Karpas-422 (cell line): Measurements from ENCODE around the gene G3BP1. TPM values are rescaled to one million over a fixed set of nuclear protein-coding genes. Genes with fewer than 3 reads are reported as not detected.

Experiments used
- DNase-seq: peaks from one replicate; pipeline ENCODE4 v3.0.0-alpha.2; 2015
- H2AFZ ChIP-seq: fragments of 200-600 bp; sonication (generic); 2 replicates; pipeline ENCODE4 v1.6.1; 2014; ENCODE audit warnings: antibody characterized with exemption, low read length, mixed read lengths
- H3K27ac ChIP-seq: fragments of 200-600 bp; sonication (generic); 2 replicates; pipeline ENCODE4 v1.5.1; 2014; ENCODE audit warnings: mild to moderate bottlenecking, low read length, moderate library complexity
- H3K27me3 ChIP-seq: fragments of 200-600 bp; sonication (generic); 2 replicates; pipeline ENCODE4 v1.6.1; 2014; ENCODE audit warnings: low read length, mixed read lengths
- H3K36me3 ChIP-seq: fragments of 200-600 bp; sonication (generic); 2 replicates; pipeline ENCODE4 v1.6.1; 2014; ENCODE audit warnings: low read length, mixed read lengths; ENCODE audit not compliant: insufficient read depth
- H3K4me1 ChIP-seq: fragments of 200-600 bp; sonication (generic); 2 replicates; pipeline ENCODE4 v1.6.1; 2014; ENCODE audit warnings: mild to moderate bottlenecking, low read length, mixed read lengths
- H3K4me2 ChIP-seq: fragments of 200-600 bp; sonication (generic); 2 replicates; pipeline ENCODE4 v1.6.1; 2014; ENCODE audit warnings: low read length, low read depth, mild to moderate bottlenecking; ENCODE audit not compliant: poor library complexity, severe bottlenecking
- H3K4me3 ChIP-seq: fragments of 200-600 bp; sonication (generic); 2 replicates; pipeline ENCODE4 v1.5.1; 2014; ENCODE audit warnings: mild to moderate bottlenecking, antibody characterized with exemption, low read length, mixed read lengths
- H3K79me2 ChIP-seq: fragments of 200-600 bp; sonication (generic); 2 replicates; pipeline ENCODE4 v1.6.1; 2014; ENCODE audit warnings: mild to moderate bottlenecking, low read length, mixed read lengths
- H3K9ac ChIP-seq: fragments of 200-600 bp; sonication (generic); 2 replicates; pipeline ENCODE4 v1.6.0; 2014; ENCODE audit warnings: low read length
- H3K9me2 ChIP-seq: fragments of 200-600 bp; sonication (generic), shearing (Covaris generic); replicated peaks from 2 replicates; pipeline ENCODE4 v1.6.0; 2014; ENCODE audit warnings: mild to moderate bottlenecking, low read length, moderate library complexity; ENCODE audit not compliant: insufficient read depth
- H3K9me3 ChIP-seq: fragments of 300-700, 200-600 bp; sonication (generic); 2 replicates; pipeline ENCODE4 v1.6.1; 2014; ENCODE audit warnings: low read length, mixed read lengths
- H4K20me1 ChIP-seq: fragments of 200-600 bp; sonication (generic); 2 replicates; pipeline ENCODE4 v1.6.1; 2014; ENCODE audit warnings: mild to moderate bottlenecking, antibody characterized with exemption, low read length, low read depth; ENCODE audit not compliant: insufficient read depth
- total RNA-seq: library from RNA; depleted of rRNA; stranded (reverse); fragments of >200 nt; shearing (Covaris generic); gene quantifications from 2 replicates; pipeline ENCODE4 v1.2.3, GENCODE V29; 2014; ENCODE audit warnings: low replicate concordance

The G3BP1 gene
- total RNA-seq, 1 experiment from 2014 or later, result 186 TPM

DNA sequence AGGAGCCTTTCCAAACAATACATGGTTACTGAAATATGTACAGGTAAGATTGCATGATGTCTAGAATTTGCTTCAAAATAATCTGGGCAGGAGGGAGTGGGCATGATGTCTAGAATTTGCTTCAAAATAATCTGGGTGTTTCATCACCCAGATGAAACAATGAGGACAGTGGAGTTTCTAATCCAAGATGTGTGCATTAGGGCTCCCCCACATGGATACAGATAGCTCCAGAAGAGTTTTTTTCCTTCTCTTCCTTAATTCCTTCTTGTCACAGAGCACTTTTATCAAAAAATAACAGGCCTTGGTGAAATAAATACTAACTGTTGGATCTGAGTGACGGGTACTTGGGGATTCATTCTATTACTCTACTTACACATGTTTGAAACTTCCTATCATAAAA, 28.2 kb upstream of the G3BP1 start:
- Histone ChIP-seq H3K4me2 (no peak overlapping the region), H2AFZ (no peak overlapping the region), H3K9me2 (no peaks in the 10 kb centered on the region), H3K4me3 (no peak overlapping the region), H3K27ac (0 out of 2 replicates have a peak overlapping the region, but pooled peaks have one; percentile 5), H4K20me1 (no peaks in the 10 kb centered on the region), H3K27me3 (no peaks in the 10 kb centered on the region), H3K4me1 (peaks cover 19% of the 10 kb centered on the region), H3K36me3 (peaks cover 14% of the 10 kb centered on the region; the same call in 1 of the 2 replicates), H3K9me3 (no peaks in the 10 kb centered on the region), H3K79me2 (peaks cover 12% of the 10 kb centered on the region), H3K9ac (no peak overlapping the region)
- DNase-seq, result no peak

DNA sequence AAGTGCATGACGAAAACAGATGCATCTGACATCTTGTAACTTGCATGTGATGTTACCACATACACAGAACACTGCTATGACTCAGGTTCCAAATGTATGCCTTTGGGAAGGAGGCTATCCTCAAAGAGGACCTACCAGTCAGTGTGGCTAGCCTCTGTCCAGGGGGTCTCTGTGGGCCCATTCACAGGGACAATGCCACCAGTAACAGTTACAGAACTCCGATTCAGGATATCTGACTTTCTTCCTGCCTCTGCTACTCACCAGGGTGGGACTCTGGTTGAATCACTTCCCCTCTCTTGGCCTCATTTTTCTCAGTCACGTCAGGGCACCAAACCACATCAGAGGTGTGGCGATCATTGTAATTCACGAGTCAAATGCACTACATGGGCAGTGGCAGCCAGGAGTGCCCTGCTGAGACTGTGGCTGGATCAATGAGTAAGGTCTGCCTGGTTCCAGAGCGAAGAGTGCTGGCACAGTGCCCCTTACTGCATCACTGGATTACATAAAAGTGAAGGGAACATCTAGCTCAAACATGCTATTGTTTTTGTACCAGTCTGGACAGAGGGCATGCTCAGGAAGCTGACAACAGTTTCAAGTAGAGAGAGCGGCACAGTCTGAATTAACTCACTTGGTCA, 26.6 kb upstream of the G3BP1 start:
- H3K9me3 ChIP-seq, result no peaks in the 10 kb centered on the region
- no peaks in the 10 kb centered on the region for H4K20me1 ChIP-seq
- H3K9me2 ChIP-seq, result no peaks in the 10 kb centered on the region
- H3K27ac ChIP-seq, result no peak overlapping the region
- H3K4me1 ChIP-seq, result peaks cover 19% of the 10 kb centered on the region
- no peak overlapping the region for H3K4me2 ChIP-seq
- no peak for DNase-seq
- H3K79me2 ChIP-seq, result peaks cover 23% of the 10 kb centered on the region
- H3K27me3 ChIP-seq, result no peaks in the 10 kb centered on the region
- H3K4me3 ChIP-seq, result no peak overlapping the region
- no peak overlapping the region for H3K9ac ChIP-seq
- H3K36me3 ChIP-seq, result peaks cover 14% of the 10 kb centered on the region; the same call in 1 of the 2 replicates
- no peak overlapping the region for H2AFZ ChIP-seq

- Histone ChIP-seq H3K4me1 (peaks cover under 1% of the 10 kb centered on the region), H3K4me2 (no peak overlapping the region), H3K9me3 (no peaks in the 10 kb centered on the region), H3K9me2 (no peaks in the 10 kb centered on the region), H3K27me3 (no peaks in the 10 kb centered on the region), H3K79me2 (peaks cover 62% of the 10 kb centered on the region), H3K27ac (no peak overlapping the region), H2AFZ (no peak overlapping the region), H3K36me3 (peaks cover 8% of the 10 kb centered on the region; the same call in 1 of the 2 replicates), H3K9ac (no peak overlapping the region), H3K4me3 (no peak overlapping the region), H4K20me1 (no peaks in the 10 kb centered on the region)
- no peak for DNase-seq
Observed at GRCh38 chr5:151750121-151750520, 21.6 kb upstream of the G3BP1 start.

DNA sequence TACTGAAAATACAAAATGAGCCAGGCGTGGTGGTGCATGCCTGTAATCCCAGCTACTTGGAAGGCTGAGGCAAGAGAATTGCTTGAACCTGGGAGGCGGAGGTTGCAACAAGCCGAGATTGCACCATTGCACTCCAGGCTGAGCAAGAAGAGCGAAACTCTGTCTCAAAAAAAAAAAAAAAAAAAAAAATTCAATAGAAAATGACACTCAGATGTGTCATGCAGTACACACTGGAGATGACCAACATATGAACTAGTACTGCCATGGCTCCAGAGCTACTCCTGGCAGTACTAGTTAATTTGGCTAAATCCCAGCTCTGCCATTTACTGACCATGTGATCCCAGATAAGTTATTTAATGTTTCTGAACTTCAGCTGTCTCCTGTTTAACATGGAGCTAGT, 20.7 kb upstream of the G3BP1 start:
- no peaks in the 10 kb centered on the region for H3K9me3 ChIP-seq
- no peak overlapping the region for H3K27ac ChIP-seq
- H3K9me2 ChIP-seq, result no peaks in the 10 kb centered on the region
- H3K27me3 ChIP-seq, result no peaks in the 10 kb centered on the region
- H3K4me3 ChIP-seq, result no peak overlapping the region
- peaks cover 7% of the 10 kb centered on the region; the same call in 1 of the 2 replicates for H3K36me3 ChIP-seq
- H2AFZ ChIP-seq, result no peak overlapping the region
- H3K9ac ChIP-seq, result no peak overlapping the region
- peaks cover under 1% of the 10 kb centered on the region for H3K4me1 ChIP-seq
- DNase-seq, result no peak
- no peak overlapping the region for H3K4me2 ChIP-seq
- no peaks in the 10 kb centered on the region for H4K20me1 ChIP-seq
- H3K79me2 ChIP-seq, result peaks cover 71% of the 10 kb centered on the region

GRCh38 chr5:151751593-151751992, 20.2 kb upstream of the G3BP1 start:
- Histone ChIP-seq H4K20me1 (no peaks in the 10 kb centered on the region), H3K4me3 (no peak overlapping the region), H3K9me3 (no peaks in the 10 kb centered on the region), H3K79me2 (peaks cover 76% of the 10 kb centered on the region), H3K9me2 (no peaks in the 10 kb centered on the region), H3K27me3 (no peaks in the 10 kb centered on the region), H3K36me3 (peaks cover 7% of the 10 kb centered on the region; the same call in 1 of the 2 replicates), H2AFZ (no peak overlapping the region), H3K4me1 (peaks cover 6% of the 10 kb centered on the region), H3K9ac (no peak overlapping the region), H3K4me2 (no peak overlapping the region), H3K27ac (no peak overlapping the region)
- DNase-seq, result no peak

DNA sequence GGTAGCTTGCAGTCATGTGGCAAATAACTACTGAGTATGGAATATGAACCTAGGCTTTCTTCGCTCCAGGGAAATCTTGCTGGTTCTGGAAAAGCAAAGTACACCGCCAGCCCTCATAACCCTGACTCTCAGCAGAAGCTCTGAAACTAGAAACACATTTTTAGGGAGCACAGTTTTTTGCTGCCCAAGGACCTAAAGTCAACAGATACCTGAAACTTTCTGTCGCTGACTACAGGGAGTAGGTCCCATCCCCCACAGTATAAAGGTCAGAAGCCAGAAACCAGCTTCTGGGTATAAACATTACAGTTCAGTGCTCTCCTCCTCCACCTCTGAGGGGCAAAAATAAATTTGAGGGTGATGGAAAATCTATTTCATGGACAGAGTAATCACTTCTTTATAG, 16.4 kb upstream of the G3BP1 start:
- Histone ChIP-seq H3K9ac (no peak overlapping the region), H3K27me3 (no peaks in the 10 kb centered on the region), H2AFZ (no peak overlapping the region), H3K9me2 (no peaks in the 10 kb centered on the region), H4K20me1 (no peaks in the 10 kb centered on the region), H3K27ac (no peak overlapping the region), H3K4me1 (peaks cover 23% of the 10 kb centered on the region), H3K4me2 (no peak overlapping the region), H3K36me3 (peaks cover 7% of the 10 kb centered on the region; the same call in 1 of the 2 replicates), H3K4me3 (no peak overlapping the region), H3K79me2 (peaks cover 75% of the 10 kb centered on the region), H3K9me3 (no peaks in the 10 kb centered on the region)
- DNase-seq, result no peak

DNA sequence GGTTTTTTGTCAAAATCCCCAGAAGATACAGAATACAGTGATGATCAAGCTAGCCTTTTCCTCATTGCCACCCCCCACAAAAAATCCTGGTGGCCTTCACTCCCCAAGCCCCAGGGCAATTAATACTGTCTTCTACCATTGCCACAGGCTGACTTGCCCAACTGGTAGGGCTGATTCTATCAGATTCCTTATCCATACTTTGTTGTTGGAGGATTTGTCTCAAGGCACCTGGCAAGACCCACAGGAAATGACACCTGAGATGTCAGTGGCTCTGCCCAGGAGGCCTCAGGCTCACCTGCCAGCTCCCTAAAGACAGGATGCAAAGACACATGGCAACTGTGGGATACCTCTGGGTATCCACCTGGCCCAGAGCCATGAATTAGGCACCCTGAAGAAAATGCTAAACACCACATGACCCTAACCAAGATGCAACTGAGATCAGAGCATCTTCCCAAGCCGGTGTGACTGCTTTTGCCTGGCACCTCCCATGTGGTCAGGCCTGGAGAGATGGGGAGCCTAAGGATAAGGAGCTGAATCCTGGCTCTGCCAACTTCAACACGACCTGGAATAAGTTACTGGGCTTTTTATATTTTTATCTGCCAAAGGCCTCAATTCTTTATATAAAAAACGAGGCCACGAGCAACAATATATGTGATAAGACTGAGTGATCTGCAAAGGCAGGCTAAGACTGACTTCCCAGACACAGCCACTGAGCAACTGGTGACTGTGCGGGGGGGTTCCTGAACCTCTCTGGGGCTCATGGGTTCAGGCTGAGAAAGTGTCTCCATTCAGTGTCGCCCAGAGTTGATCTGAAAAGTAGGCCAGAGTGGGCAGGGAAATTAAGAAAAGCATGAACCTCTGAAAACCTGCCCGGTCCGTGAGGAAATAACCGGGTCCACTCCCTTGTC, 14.3 kb upstream of the G3BP1 start:
- Histone ChIP-seq H3K4me3 (peak overlapping the region; percentile 94), H3K27me3 (no peaks in the 10 kb centered on the region), H3K9me3 (no peaks in the 10 kb centered on the region), H3K36me3 (peaks cover 7% of the 10 kb centered on the region; the same call in 1 of the 2 replicates), H3K4me2 (peak overlapping the region; percentile 93), H3K79me2 (peaks cover 58% of the 10 kb centered on the region), H4K20me1 (no peaks in the 10 kb centered on the region), H3K9me2 (no peaks in the 10 kb centered on the region), H3K4me1 (peaks cover 23% of the 10 kb centered on the region), H3K9ac (peak overlapping the region; percentile 95), H3K27ac (peak overlapping the region; percentile 34; the same call in 1 of the 2 replicates), H2AFZ (no peak overlapping the region)
- peak; percentile 60 for DNase-seq

DNA sequence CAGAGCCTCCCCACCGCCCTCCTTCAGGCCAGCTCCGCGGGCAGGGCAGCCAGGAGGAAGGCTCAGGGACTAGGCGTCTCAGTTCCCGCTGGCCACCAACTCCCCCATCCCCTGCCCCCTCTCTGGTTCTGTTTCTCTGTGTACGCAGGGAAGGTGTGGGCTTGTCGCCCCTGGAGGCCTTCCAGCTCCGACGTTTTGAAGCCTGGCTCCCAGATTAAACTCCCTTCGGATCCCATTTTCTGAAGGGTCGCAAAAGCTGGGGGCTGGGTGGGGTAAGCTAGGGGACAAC, 13.7 kb upstream of the G3BP1 start:
- peak overlapping the region; percentile 93 for H3K4me2 ChIP-seq
- H3K4me1 ChIP-seq, result peaks cover 23% of the 10 kb centered on the region
- H2AFZ ChIP-seq, result no peak overlapping the region
- no peaks in the 10 kb centered on the region for H3K9me3 ChIP-seq
- H3K79me2 ChIP-seq, result peaks cover 52% of the 10 kb centered on the region
- H3K27me3 ChIP-seq, result no peaks in the 10 kb centered on the region
- DNase-seq, result no peak
- H4K20me1 ChIP-seq, result no peaks in the 10 kb centered on the region
- H3K9me2 ChIP-seq, result no peaks in the 10 kb centered on the region
- peaks cover 4% of the 10 kb centered on the region; the same call in 1 of the 2 replicates for H3K36me3 ChIP-seq
- peak overlapping the region; percentile 94 for H3K4me3 ChIP-seq
- H3K9ac ChIP-seq, result peak overlapping the region; percentile 95
- H3K27ac ChIP-seq, result no peak overlapping the region; the same call in 1 of the 2 replicates
